GM21526 (cell line): Measurements from ENCODE around the gene CDK11A.
"Not testable (repeated sequence)": the region's sequence is repeated elsewhere in the genome, so short reads cannot be mapped to it uniquely, and the experiment has no call there.

Experiments used
- ATAC-seq: cut with Tn5 transposase; IDR thresholded peaks from one replicate; pipeline ENCODE4 v1.9.1; 2021; ENCODE audit warnings: moderate library complexity; ENCODE audit not compliant: unreplicated experiment, low FRiP score

CDK11A gene

DNA sequence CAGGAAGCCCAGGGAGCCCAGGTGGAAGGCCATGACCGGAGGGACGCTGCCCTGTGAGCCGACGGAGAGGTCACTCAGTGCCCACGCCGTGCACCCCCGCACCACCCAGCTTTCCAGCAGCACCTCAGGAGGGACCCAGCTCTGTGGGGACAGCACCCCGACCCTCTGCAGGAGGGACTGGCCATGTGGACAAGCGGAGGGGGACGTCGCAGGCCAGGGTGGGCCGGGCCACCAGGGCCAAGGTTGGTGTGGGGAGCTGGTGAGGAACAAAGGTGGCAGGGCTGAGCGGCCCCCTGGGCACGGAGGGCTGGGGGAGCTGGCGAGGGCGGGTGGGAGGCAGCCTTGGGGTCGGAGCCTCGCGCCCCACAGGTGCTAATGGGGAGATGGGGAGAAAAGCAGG is 31.3 kb upstream of the CDK11A start:
- no peak for ATAC-seq

GRCh38 chr1:1754051-1754815 is 30.1 kb upstream of the CDK11A start:
- no peak for ATAC-seq

GRCh38 chr1:1753607-1754005 is 29.4 kb upstream of the CDK11A start:
- no peak for ATAC-seq

DNA sequence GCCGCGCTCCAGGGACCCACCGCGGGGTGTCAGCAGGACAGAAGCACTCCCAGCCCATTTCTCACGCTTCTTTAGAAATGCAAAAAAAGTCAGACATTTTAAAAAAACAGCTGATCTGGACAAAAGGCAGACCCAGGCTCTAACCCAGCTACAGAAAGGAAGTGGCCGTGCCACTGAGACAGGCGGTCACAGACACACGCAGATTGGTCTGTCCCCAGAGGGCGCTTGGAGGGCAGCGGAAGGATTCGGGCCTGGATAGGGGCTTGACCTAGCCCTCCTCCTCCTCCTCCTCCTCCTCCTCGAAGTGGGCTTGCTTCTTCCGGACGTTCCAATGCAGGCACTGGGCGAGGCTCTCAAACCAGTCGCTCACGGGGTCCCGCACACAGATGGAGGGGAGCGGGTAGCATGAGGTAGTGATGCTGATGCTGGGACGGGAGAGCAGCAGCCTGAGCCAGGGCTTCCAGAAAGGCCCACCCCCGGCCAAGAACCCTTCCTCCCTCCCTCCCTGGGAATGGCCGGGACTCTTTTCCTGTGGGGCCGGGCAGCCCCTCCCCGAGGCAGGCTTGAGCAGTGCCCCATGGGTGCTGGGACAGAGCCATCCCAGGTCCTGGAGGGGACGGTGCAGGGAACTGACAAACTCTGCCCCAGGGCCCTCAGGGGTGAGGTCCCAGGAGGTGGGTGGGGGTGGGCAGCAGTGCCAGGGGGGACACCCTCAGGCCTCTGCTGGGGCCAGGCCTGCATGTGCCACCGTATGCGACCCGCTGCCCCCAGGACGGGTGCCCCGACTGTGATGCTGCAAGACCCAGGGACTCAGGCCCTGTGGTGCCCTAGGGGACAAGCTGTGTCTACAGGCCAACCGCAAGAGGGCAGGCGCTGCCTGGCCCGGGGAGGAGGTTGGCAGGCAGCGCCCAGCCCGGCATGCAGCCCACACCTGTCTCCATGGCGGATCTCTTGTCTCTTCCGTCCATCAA is 28.8 kb upstream of the CDK11A start:
- ATAC-seq: no peak

GRCh38 chr1:1752190-1752589 is 28.0 kb upstream of the CDK11A start:
- ATAC-seq: no peak

GRCh38 chr1:1749941-1750340 is 25.8 kb upstream of the CDK11A start:
- not testable (repeated sequence) for ATAC-seq

- ATAC-seq: no peak
Measured at GRCh38 chr1:1748686-1749321, 24.6 kb upstream of the CDK11A start.

- ATAC-seq: peak; percentile 75
Measured at GRCh38 chr1:1746566-1746909, 22.4 kb upstream of the CDK11A start.

DNA sequence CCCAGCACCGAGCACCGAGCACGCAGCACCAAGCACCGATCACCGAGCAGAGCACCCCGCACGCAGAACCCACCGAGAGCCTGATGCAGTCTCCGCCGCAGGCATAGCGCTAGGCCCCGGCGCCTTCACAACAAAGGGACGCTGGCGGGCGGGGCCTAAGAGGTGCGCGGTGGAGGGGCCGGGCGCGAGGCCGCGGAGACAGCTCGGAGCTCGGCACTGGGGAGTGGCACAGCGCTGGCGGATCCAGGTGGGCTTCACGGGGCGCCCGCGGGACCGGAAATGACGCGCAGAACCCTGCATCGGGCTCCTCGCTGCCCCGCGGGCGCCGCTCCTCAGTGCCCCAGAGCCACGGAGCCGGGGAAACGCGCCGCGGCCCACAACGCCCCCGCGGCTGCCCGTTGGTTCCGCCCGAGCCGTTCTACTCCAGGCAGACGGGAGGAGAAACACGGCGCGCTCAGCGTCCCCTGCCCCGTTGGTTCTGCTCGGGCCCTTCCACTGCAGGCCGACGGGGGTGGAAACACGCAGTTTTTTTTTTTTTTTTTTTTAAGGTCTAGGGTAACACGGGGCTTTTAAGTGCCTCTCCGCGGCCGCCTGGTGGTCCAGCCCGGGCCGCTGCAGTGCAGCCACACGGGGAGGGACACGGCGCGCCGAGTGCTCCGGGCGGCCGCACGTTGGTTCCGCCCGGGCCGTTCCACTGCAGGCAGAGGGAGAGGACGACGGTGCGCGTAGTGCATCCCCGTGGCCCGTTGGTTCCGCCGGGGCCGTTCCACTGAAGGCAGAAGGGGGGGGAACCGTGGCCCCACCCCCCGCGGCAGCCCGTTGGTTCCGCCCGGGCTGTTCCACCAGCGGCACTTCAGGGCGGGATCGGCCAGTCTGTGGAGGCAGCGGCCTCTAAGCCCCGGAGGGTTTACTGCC is 21.8 kb upstream of the CDK11A start:
- ATAC-seq: peak; percentile 63

- not testable (repeated sequence) for ATAC-seq
Measured at GRCh38 chr1:1742529-1742928, 18.4 kb upstream of the CDK11A start.

DNA sequence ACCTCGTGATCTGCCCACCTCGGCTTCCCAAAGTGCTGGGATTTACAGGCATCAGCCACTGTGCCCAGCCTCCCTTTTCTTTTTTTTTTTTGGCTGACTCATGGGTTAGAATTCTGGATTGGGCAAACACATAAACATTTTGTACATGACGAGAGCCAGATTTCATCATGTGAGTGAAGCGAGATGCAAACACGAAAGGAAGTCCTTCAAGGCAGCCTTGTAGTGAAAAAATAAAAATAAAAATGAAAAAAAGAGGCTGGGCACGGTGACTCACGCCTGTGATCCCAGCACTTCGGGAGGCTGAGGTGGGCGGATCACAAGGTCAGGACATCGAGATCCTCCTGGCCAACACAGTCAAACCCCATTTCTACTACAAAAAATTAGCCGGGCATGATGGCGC is 16.9 kb upstream of the CDK11A start:
- not testable (repeated sequence) for ATAC-seq

DNA sequence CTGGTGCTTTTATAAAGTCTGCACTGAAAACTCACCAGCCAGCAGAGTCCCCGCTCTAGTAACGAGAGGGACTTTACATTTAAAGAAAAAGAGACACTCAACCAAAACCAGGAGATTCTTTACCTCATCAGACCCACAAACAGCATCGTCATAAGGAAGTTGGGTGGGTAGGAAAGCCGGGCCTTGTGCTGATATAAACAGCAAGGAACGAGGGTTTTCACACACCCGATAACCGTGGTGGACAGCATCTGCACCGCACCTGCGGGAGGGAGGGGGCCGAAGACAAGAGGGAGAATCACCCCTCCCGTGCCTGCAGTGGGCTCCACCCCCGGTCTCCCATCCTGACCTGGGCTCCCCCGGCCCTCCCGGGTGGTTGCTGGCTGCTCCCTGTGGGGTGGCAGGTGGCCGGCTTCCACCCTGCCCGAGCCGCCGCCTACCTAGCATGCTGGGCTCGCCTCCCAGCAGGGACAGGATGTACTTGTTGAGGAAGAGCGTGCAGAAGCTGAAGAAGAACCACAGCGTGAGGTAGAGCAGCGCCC is 14.7 kb upstream of the CDK11A start:
- ATAC-seq: not testable (repeated sequence)

DNA sequence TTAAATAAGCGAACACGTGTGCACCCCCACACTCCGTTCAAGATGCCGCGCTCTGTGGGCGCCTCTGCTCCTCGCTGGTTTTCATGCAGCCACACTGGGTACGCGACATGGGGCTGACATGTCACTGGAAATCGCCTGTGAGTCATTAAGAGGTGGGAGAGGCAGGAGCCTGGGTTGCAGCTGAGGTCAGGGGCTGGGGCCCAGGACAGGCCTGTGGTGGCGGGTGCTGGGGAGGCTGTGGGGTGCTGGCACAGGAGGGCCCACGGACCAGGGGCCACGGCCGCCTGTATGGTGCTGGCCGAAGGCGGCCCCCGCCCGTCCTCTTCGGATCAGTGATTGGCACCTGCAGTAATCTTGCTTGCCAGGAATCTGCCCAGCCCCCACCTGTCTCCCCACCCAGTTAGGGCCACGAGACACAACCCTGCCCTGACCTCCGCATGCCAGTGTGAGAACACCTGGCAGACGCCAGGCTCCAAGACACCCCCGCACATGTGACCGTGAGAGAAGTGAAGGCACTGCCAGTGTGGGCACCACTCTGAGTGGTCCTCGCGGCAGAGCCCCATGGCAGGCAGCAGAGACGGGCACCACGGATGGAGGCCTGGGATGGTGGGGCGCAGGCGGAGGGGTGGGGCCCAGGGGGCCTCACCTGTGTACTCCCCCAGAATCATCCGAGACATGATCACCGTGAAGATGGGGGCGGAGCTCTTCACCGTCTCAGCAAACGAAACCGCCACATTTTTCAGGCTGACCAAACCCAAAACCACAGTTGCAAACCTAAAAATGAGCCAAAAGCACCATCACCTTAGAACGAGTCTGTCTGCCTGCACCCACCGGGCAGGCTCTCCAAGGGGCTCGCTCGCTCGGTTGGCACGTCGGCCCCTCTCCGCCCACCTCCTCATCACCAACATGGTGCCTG is 13.8 kb upstream of the CDK11A start:
- not testable (repeated sequence) for ATAC-seq

DNA sequence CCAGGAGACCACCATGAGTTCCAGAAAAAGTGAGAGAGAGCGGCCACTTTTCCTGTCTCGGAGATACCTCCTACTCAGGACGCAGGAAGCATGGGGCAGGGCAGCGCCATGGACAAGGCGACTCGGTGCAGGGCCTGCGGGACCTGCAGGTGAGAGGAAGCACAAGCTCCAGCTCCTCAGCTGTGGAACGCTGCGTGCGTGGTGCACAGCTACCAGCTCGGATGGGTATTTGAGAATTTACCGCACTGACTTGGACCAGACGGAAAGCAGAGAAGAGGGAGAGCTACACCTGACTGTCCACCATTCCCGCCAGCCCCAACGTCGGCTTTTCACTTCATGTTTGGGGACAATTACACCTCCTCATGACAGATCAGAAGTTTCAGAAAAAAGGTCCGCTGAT is 8.2 kb upstream of the CDK11A start:
- ATAC-seq: no peak

DNA sequence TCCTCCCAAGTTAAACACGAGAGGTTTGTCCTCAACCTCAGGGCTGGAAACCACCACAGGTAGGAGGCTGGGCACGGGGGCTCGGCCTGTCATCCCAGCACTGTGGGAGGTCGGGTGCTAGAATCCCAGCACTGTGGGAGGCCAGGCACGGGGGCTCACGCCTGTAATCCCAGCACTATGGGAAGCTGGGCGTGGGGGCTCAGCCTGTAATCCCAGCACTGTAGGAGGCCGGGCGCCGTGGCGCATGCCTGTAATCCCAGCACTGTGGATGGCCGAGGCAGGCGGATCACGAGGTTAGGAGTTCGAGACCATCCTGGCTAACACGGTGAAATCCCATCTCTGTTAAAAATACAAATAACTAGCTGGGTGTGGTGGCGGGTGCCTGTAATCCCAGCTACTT is 6.7 kb upstream of the CDK11A start:
- ATAC-seq: no peak

- not testable (repeated sequence) for ATAC-seq
Measured at GRCh38 chr1:1730230-1730629, 6.1 kb upstream of the CDK11A start.

- ATAC-seq: not testable (repeated sequence)
Measured at GRCh38 chr1:1729116-1729816, 5.1 kb upstream of the CDK11A start.

DNA sequence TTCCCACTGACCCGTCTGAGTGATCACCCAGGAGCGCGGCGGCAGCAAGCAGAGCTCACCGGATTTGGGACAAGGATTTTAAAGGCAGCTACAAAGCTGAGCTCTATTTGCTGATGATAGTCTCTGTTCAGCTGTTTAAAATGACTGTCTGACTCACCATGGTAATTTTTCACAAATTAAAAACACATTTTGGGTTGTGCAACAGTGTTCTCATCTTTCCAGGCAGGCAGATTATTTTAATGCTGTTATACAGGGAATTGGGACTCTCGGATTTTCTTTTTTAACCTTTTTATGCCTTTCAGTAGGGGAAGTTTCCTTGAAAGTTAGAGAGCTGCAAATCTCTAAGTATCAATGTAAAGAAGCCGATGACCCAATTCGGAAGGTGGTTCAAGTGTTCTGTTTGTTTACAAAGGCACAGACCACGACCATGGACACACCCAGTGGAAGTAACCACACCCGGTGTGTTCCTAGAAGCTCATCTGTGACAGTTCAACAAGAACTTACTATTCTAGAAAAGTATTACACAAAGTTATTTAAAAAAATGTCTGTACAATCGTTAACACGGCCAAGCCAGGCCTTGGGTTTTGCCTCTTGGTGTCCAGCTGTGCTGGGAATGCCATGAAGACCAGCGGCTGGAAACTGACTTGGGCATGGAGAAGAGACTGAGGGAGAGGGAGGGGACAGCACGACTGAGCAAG is 4.3 kb upstream of the CDK11A start:
- not testable (repeated sequence) for ATAC-seq
